HepG2 (cell line): ENCODE results near the gene DPH3. TPM values are rescaled to one million over a fixed set of nuclear protein-coding genes. Genes with fewer than 3 reads are reported as not detected.

Experiments
- ATM ChIP-seq: fragments of 450-650 bp; IDR thresholded peaks from 2 replicates; pipeline ENCODE4 v1.7.1; 2017; ENCODE audit warnings: mild to moderate bottlenecking, borderline replicate concordance
- FOXK1 ChIP-seq: sonication (generic); formaldehyde crosslinking; IDR thresholded peaks from 2 replicates; pipeline ENCODE4 v1.4.0; 2020; ENCODE audit warnings: low read depth, missing genetic modification reagents, borderline replicate concordance
- MLLT10 ChIP-seq: sonication (generic); formaldehyde crosslinking; IDR thresholded peaks from 2 replicates; pipeline ENCODE4 v1.4.0; 2020; ENCODE audit warnings: missing genetic modification reagents
- ZNF432 ChIP-seq: sonication (generic); formaldehyde crosslinking; IDR thresholded peaks from 2 replicates; pipeline ENCODE4 v1.5.0; 2020; ENCODE audit warnings: missing genetic modification reagents, mild to moderate bottlenecking, borderline replicate concordance
- polyA plus RNA-seq, 8 experiments: library from polyadenylated mRNA; depleted of rRNA in 3 of 8; stranded (reverse) in 7 of 8; unstranded in 1 of 8; fragments of >200 nt; fragmentation: Illumina TruSeq in 4 of 8; extraction: Trizol in 4 of 8; gene quantifications; 2 replicates each; pipeline versions ENCODE4 v1.2.1 to v1.2.3, GENCODE V29; 2011 to 2016; ENCODE audit warnings: low read depth in 4 of 8, missing spikeins in 1 of 8, mixed read lengths in 1 of 8; ENCODE audit not compliant: insufficient read depth in 1 of 8
- total RNA-seq, 5 experiments: library from RNA; depleted of rRNA; stranded (reverse); fragments of >200 nt; fragmentation: Illumina TruSeq; extraction: Trizol; gene quantifications; 2 replicates each; pipeline ENCODE4 v1.2.3, GENCODE V29; 2016; ENCODE audit warnings: low read depth in 1 of 5
- TF ChIP-seq, protein P1 (sequence below): IDR thresholded peaks from 2 replicates; pipeline ENCODE4 v1.6.1; 2016; ENCODE audit warnings: low read depth, missing genetic modification reagents, missing compliant biosample characterization
- TF ChIP-seq, protein P2 (sequence below): sonication (generic); formaldehyde crosslinking; conservative IDR thresholded peaks from 2 replicates; pipeline ENCODE4 v1.8.0; 2022; ENCODE audit warnings: low read depth, missing genetic modification reagents
- TF ChIP-seq, protein P3 (sequence below): sonication (generic); formaldehyde crosslinking; IDR thresholded peaks from 2 replicates; pipeline ENCODE4 v1.4.0; 2020; ENCODE audit warnings: missing genetic modification reagents, borderline replicate concordance
- TF ChIP-seq, protein P4 (sequence below): sonication (generic); formaldehyde crosslinking; IDR thresholded peaks from 2 replicates; pipeline ENCODE4 v1.4.0; 2020; ENCODE audit warnings: low read depth, mild to moderate bottlenecking, missing genetic modification reagents

DPH3 gene
- total and polyA plus RNA-seq, 2 of the 13 experiments (the other 11 are each of a cell fraction or from before 2014, with no cell fraction given) = 18.3 to 21.6 TPM

DNA sequence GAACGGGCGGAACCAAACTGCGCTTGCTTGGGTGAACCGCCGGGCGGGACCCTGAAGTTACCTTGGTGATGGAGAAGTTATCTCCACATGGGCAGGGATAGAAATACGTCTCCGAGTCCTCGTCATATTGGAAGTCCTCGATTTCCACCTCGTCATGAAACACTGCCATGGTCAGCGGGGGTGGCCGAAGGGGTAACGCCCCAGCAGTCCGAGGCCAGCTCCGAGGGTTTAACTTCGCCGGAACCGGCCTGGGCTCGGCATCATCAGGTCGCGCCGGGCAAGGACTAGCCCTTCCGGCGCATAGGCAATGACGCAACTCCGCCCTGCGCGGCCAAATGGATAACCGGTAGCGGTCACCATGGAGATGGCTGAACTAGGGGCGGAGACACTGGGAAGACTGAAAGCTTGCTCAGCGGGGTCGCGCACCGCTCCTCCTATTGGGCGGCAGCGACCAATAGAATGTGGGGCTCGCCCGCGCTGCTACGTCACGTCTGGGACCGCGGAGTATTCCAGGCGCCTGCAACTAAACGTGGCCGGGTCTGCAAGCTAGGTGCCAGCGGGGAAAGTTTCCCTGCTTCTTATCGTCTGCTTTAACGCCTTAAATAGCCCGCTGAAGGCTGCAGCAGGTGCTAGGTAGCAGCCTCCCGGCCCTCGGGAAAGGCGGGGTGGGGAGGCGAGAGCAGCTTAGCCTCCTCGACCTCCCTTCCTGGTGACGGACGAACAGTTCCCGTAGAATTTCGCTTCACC lies at the start of gene DPH3, which contains the start of gene OXNAD1 (continued):
- TF ChIP-seq, protein P1, sequence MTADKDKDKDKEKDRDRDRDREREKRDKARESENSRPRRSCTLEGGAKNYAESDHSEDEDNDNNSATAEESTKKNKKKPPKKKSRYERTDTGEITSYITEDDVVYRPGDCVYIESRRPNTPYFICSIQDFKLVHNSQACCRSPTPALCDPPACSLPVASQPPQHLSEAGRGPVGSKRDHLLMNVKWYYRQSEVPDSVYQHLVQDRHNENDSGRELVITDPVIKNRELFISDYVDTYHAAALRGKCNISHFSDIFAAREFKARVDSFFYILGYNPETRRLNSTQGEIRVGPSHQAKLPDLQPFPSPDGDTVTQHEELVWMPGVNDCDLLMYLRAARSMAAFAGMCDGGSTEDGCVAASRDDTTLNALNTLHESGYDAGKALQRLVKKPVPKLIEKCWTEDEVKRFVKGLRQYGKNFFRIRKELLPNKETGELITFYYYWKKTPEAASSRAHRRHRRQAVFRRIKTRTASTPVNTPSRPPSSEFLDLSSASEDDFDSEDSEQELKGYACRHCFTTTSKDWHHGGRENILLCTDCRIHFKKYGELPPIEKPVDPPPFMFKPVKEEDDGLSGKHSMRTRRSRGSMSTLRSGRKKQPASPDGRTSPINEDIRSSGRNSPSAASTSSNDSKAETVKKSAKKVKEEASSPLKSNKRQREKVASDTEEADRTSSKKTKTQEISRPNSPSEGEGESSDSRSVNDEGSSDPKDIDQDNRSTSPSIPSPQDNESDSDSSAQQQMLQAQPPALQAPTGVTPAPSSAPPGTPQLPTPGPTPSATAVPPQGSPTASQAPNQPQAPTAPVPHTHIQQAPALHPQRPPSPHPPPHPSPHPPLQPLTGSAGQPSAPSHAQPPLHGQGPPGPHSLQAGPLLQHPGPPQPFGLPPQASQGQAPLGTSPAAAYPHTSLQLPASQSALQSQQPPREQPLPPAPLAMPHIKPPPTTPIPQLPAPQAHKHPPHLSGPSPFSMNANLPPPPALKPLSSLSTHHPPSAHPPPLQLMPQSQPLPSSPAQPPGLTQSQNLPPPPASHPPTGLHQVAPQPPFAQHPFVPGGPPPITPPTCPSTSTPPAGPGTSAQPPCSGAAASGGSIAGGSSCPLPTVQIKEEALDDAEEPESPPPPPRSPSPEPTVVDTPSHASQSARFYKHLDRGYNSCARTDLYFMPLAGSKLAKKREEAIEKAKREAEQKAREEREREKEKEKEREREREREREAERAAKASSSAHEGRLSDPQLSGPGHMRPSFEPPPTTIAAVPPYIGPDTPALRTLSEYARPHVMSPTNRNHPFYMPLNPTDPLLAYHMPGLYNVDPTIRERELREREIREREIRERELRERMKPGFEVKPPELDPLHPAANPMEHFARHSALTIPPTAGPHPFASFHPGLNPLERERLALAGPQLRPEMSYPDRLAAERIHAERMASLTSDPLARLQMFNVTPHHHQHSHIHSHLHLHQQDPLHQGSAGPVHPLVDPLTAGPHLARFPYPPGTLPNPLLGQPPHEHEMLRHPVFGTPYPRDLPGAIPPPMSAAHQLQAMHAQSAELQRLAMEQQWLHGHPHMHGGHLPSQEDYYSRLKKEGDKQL (CRISPR knock-in tag) = no peak
- TF ChIP-seq, protein P2, sequence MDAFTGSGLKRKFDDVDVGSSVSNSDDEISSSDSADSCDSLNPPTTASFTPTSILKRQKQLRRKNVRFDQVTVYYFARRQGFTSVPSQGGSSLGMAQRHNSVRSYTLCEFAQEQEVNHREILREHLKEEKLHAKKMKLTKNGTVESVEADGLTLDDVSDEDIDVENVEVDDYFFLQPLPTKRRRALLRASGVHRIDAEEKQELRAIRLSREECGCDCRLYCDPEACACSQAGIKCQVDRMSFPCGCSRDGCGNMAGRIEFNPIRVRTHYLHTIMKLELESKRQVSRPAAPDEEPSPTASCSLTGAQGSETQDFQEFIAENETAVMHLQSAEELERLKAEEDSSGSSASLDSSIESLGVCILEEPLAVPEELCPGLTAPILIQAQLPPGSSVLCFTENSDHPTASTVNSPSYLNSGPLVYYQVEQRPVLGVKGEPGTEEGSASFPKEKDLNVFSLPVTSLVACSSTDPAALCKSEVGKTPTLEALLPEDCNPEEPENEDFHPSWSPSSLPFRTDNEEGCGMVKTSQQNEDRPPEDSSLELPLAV (CRISPR knock-in tag) = no peak
- TF ChIP-seq MLLT10 (CRISPR knock-in tag) (no peak), FOXK1 (CRISPR knock-in tag) (peak; percentile 91; the same call in 1 of the 2 replicates), ATM (no peak), ZNF432 (CRISPR knock-in tag) (no peak)
- TF ChIP-seq, protein P3, sequence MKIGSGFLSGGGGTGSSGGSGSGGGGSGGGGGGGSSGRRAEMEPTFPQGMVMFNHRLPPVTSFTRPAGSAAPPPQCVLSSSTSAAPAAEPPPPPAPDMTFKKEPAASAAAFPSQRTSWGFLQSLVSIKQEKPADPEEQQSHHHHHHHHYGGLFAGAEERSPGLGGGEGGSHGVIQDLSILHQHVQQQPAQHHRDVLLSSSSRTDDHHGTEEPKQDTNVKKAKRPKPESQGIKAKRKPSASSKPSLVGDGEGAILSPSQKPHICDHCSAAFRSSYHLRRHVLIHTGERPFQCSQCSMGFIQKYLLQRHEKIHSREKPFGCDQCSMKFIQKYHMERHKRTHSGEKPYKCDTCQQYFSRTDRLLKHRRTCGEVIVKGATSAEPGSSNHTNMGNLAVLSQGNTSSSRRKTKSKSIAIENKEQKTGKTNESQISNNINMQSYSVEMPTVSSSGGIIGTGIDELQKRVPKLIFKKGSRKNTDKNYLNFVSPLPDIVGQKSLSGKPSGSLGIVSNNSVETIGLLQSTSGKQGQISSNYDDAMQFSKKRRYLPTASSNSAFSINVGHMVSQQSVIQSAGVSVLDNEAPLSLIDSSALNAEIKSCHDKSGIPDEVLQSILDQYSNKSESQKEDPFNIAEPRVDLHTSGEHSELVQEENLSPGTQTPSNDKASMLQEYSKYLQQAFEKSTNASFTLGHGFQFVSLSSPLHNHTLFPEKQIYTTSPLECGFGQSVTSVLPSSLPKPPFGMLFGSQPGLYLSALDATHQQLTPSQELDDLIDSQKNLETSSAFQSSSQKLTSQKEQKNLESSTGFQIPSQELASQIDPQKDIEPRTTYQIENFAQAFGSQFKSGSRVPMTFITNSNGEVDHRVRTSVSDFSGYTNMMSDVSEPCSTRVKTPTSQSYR (CRISPR knock-in tag) = no peak
- TF ChIP-seq, protein P4, sequence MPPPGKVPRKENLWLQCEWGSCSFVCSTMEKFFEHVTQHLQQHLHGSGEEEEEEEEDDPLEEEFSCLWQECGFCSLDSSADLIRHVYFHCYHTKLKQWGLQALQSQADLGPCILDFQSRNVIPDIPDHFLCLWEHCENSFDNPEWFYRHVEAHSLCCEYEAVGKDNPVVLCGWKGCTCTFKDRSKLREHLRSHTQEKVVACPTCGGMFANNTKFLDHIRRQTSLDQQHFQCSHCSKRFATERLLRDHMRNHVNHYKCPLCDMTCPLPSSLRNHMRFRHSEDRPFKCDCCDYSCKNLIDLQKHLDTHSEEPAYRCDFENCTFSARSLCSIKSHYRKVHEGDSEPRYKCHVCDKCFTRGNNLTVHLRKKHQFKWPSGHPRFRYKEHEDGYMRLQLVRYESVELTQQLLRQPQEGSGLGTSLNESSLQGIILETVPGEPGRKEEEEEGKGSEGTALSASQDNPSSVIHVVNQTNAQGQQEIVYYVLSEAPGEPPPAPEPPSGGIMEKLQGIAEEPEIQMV (CRISPR knock-in tag) = no peak
